ENCODE data around the gene WSCD2. TPM values are rescaled to one million over a fixed set of nuclear protein-coding genes. Genes with fewer than 3 reads are reported as not detected.

Gene WSCD2
- polyA plus RNA-seq, 1 donor, result 9.1 TPM

Other genes with a start within 250 kb of the WSCD2 start
- gene CMKLR1, start 210.0 kb downstream of the WSCD2 start, polyA plus RNA-seq (ENCODE audit: insufficient read length), result 3.1 TPM